Natural killer cell (primary cell): ENCODE measurements around the gene NRG3. TPM values are rescaled to one million over a fixed set of nuclear protein-coding genes. Genes with fewer than 3 reads are reported as not detected.
"Not testable (repeated sequence)": the region's sequence is repeated elsewhere in the genome, so short reads cannot be mapped to it uniquely, and the experiment has no call there.

ENCODE experiments used
- ATAC-seq, 3 donors: fragments of 150-1000 bp in 2 of 3; fragments of 200-7000 bp in 1 of 3; cut with Tn5 transposase; 1 replicate in 1 of 3; 2 replicates in 2 of 3; pipeline ENCODE4 v1.10.0; 2021; ENCODE audit warnings: mild to moderate bottlenecking in 2 of 3, moderate library complexity in 2 of 3
- DNase-seq, 2 donors: peaks; one replicate each; pipeline versions ENCODE4 v3.0.0 to v3.0.0-alpha.2; 2013 to 2021; ENCODE audit warnings: mixed read lengths in 1 of 2
- H3K27ac ChIP-seq: one replicate; pipeline ENCODE4 v1.5.1; 2013; ENCODE audit warnings: mild to moderate bottlenecking, low read length
- H3K27me3 ChIP-seq: one replicate; pipeline ENCODE4 v1.6.1; 2013; ENCODE audit warnings: low read length; ENCODE audit not compliant: control insufficient read depth, insufficient read depth
- H3K36me3 ChIP-seq: one replicate; pipeline ENCODE4 v1.6.1; 2013; ENCODE audit warnings: low read length; ENCODE audit not compliant: control insufficient read depth, insufficient read depth
- H3K4me1 ChIP-seq: one replicate; pipeline ENCODE4 v1.6.1; 2013; ENCODE audit warnings: low read length; ENCODE audit not compliant: control insufficient read depth, insufficient read depth
- H3K4me3 ChIP-seq: one replicate; pipeline ENCODE4 v1.5.1; 2013; ENCODE audit warnings: low read length
- H3K9me3 ChIP-seq: one replicate; pipeline ENCODE4 v1.6.1; 2013; ENCODE audit warnings: low read length; ENCODE audit not compliant: control insufficient read depth, insufficient read depth
- H3K27ac Mint-ChIP-seq, 2 donors: one replicate each; pipeline ENCODE4 v1.8.0; 2022; ENCODE audit warnings: mild to moderate bottlenecking in 2 of 2, mixed read lengths in 2 of 2, moderate library complexity in 1 of 2
- H3K27me3 Mint-ChIP-seq, 2 donors: one replicate each; pipeline ENCODE4 v1.8.0; 2022; ENCODE audit warnings: low read depth in 2 of 2, mixed read lengths in 2 of 2
- H3K36me3 Mint-ChIP-seq: one replicate; pipeline ENCODE4 v1.8.0; 2022; ENCODE audit warnings: mixed read lengths
- H3K4me1 Mint-ChIP-seq, 2 donors: one replicate each; pipeline ENCODE4 v1.8.0; 2022; ENCODE audit warnings: mixed read lengths in 2 of 2
- H3K4me3 Mint-ChIP-seq: one replicate; pipeline ENCODE4 v1.8.0; 2022; ENCODE audit warnings: mild to moderate bottlenecking, moderate library complexity, mixed read lengths
- H3K9me3 Mint-ChIP-seq, 2 donors: one replicate each; pipeline ENCODE4 v1.8.0; 2022; ENCODE audit warnings: mixed read lengths in 2 of 2
- WGBS: methylation state at CpG from one replicate; pipeline ENCODE4 v1.1.7; 2013; ENCODE audit warnings: missing lambda C conversion rate; ENCODE audit not compliant: insufficient coverage; 5-methylcytosine and 5-hydroxymethylcytosine counted together
- intact Hi-C: fragments of 100-400 bp; cut with micrococcal nuclease; formaldehyde crosslinking; loops from one replicate; pipeline ENCODE4 v1.14.2; 2022
- total RNA-seq, 4 donors: library from RNA; stranded (reverse); fragments of 120-200 nt in 1 of 4; gene quantifications; one replicate each; pipeline versions ENCODE4 v1.2.3 to v1.2.4, GENCODE V29; 2013 to 2022
- TF ChIP-seq, protein P1 (sequence below): fragments of 200-600 bp; IDR thresholded peaks from one replicate; pipeline ENCODE4 v1.8.0; 2022; ENCODE audit warnings: antibody characterized with exemption

NRG3 gene
- total RNA-seq, 3 donors from 2014 or later (not counting 1 experiment from before 2014, with no cell fraction given), result not detected

DNA sequence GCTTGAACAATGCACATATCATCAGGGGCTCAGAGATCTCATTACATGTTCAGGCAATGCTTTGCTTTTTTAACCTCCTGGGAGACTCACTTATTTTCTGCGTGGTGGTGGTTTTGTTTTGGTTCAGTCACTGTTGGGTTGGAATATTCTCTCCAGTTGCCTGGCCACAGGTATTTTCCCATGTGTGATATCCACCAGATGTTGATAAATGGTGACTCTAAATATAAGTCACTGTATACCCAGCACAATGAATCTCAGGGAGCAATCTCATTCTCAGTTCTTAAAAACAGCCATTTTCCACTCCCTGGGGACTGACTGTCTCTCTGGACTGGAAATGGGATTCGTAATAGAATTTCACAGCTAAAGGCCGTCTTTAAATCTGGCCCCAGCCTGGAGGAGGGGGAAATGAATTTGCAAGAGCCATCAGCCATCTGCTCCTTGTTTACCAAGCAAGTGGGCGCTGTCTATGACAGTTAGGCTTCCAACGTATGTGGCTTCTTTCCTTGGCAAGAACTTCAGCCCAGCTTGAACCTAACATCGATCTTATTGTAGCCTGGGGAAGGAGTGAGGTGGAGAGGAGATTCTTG lies 1106.2 kb downstream of the NRG3 start:
- DNase-seq (no peak), ATAC-seq (no peak)
- Mint-ChIP-seq H3K4me1 (no peaks in the 10 kb centered on the region), H3K4me3 (no peak overlapping the region), H3K9me3 (peaks cover 6 to 7% of the 10 kb centered on the region in 2 donors), H3K27ac (no peak overlapping the region), H3K36me3 (no peaks in the 10 kb centered on the region), H3K27me3 (no peaks in the 10 kb centered on the region)
- Histone ChIP-seq H3K4me1 (no peaks in the 10 kb centered on the region), H3K27me3 (no peaks in the 10 kb centered on the region), H3K27ac (no peak overlapping the region), H3K36me3 (no peaks in the 10 kb centered on the region), H3K4me3 (no peak overlapping the region), H3K9me3 (no peaks in the 10 kb centered on the region)
- intact Hi-C loops, result no loop called here
- TF ChIP-seq, protein P1, sequence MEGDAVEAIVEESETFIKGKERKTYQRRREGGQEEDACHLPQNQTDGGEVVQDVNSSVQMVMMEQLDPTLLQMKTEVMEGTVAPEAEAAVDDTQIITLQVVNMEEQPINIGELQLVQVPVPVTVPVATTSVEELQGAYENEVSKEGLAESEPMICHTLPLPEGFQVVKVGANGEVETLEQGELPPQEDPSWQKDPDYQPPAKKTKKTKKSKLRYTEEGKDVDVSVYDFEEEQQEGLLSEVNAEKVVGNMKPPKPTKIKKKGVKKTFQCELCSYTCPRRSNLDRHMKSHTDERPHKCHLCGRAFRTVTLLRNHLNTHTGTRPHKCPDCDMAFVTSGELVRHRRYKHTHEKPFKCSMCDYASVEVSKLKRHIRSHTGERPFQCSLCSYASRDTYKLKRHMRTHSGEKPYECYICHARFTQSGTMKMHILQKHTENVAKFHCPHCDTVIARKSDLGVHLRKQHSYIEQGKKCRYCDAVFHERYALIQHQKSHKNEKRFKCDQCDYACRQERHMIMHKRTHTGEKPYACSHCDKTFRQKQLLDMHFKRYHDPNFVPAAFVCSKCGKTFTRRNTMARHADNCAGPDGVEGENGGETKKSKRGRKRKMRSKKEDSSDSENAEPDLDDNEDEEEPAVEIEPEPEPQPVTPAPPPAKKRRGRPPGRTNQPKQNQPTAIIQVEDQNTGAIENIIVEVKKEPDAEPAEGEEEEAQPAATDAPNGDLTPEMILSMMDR, result no peak
- WGBS, result 81% methylated on average over 6 of the region's 6 CpGs

DNA sequence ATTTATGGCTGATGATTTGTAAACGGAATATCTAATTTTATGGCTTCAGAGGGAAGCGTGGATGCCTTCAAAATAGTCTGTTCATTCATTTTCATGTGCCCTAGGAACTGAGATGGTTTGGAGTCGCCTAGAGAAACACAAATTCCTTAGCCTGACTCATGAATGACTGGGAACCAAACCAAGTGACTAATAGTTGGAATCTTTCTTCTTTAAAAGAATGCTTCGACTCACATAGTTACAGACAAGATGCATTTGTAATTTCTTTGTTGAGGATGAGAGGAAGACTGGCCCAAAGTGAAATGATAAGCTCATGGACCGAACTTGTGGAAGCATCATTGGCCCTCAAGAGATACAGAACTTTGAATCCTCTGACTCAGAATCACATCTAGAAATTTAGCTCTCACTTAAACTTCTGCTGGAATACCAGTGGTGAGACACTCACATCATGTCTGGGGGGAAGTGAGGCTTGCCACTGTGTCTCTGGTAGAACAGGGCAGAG lies 1107.2 kb downstream of the NRG3 start:
- no peaks in the 10 kb centered on the region for H3K36me3 ChIP-seq
- no peaks in the 10 kb centered on the region for H3K4me1 ChIP-seq
- ATAC-seq, result no peak
- no peaks in the 10 kb centered on the region for H3K4me1 Mint-ChIP-seq
- H3K27me3 Mint-ChIP-seq, result no peaks in the 10 kb centered on the region
- 82% methylated on average over 5 of the region's 5 CpGs for WGBS
- TF ChIP-seq, protein P1, result no peak
- H3K4me3 Mint-ChIP-seq, result no peak overlapping the region
- peaks cover 2 to 7% of the 10 kb centered on the region in 2 donors for H3K9me3 Mint-ChIP-seq
- intact Hi-C loops, result no loop called here
- H3K27ac Mint-ChIP-seq, result no peak overlapping the region
- H3K36me3 Mint-ChIP-seq, result no peaks in the 10 kb centered on the region
- no peak overlapping the region for H3K4me3 ChIP-seq
- H3K27ac ChIP-seq, result no peak overlapping the region
- no peaks in the 10 kb centered on the region for H3K27me3 ChIP-seq
- no peaks in the 10 kb centered on the region for H3K9me3 ChIP-seq
- no peak for DNase-seq

DNA sequence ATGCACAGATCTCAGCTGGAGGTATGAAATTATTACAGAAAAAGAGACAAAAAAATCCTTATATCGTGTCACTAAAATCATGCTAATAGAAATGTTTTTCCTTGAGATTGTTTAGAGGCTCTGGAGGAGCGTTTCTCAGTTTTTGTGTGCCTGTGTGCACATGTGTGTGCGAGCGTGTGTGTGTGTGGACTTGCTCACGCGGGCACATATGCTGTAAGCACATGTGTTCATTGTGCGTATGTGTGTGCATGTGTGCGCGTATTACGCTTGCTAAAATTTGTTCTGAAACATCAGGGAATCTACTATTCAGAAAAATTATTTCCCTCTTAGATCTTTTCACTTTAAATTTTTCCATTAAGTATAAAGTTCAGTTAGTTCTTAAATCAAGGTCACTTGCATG lies 1111.2 kb downstream of the NRG3 start:
- H3K27ac Mint-ChIP-seq, result no peak overlapping the region
- no peaks in the 10 kb centered on the region for H3K4me1 Mint-ChIP-seq
- 93% methylated on average over 10 of the region's 10 CpGs for WGBS
- Histone ChIP-seq H3K27ac (no peak overlapping the region), H3K36me3 (no peaks in the 10 kb centered on the region), H3K4me3 (no peak overlapping the region), H3K9me3 (no peaks in the 10 kb centered on the region), H3K4me1 (no peaks in the 10 kb centered on the region), H3K27me3 (no peaks in the 10 kb centered on the region)
- intact Hi-C loops, result no loop called here
- H3K36me3 Mint-ChIP-seq, result no peaks in the 10 kb centered on the region
- H3K27me3 Mint-ChIP-seq, result no peaks in the 10 kb centered on the region
- no peak overlapping the region for H3K4me3 Mint-ChIP-seq
- TF ChIP-seq, protein P1, result no peak
- DNase-seq (no peak), ATAC-seq (no peak)
- peaks cover 0 to 5% of the 10 kb centered on the region in 2 donors for H3K9me3 Mint-ChIP-seq

DNA sequence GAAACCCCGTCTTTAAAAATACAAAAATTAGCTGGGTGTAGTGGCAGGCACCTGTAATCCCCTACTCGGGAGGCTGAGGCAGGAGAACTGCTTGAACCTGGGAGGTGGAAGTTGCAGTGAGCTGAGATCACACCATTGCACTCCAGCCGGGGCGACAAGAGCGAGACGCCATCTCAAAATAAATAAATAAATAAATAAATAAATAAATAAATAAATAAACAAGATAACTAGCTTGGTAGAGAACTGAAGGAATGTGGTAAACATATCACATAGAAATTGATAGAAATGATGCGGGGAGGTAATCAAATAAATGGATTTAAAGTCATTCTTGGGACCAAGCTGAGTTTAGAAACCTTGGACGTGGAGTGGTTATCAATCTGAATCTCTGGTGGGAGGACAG lies 1131.5 kb downstream of the NRG3 start:
- DNase-seq, H3K4me1 ChIP-seq, intact Hi-C loops, H3K27me3 ChIP-seq, H3K4me1 Mint-ChIP-seq, H3K27ac ChIP-seq, ATAC-seq, H3K36me3 ChIP-seq, H3K27ac Mint-ChIP-seq, H3K9me3 ChIP-seq, H3K36me3 Mint-ChIP-seq, H3K4me3 Mint-ChIP-seq, H3K27me3 Mint-ChIP-seq, H3K4me3 ChIP-seq: not testable (repeated sequence)
- peaks cover 19 to 26% of the 10 kb centered on the region in 2 donors for H3K9me3 Mint-ChIP-seq
- WGBS, result 78% methylated on average over 4 of the region's 8 CpGs
